GM13976 (cell line): ENCODE results near the gene HLA-DRB1.

Experiments used
- DNase-seq: peaks from one replicate; pipeline ENCODE4 v3.0.0; 2012; ENCODE audit warnings: low spot score
- CTCF ChIP-seq: IDR thresholded peaks from 2 replicates; pipeline ENCODE4 v1.5.1; 2012; ENCODE audit warnings: borderline replicate concordance, mild to moderate bottlenecking; ENCODE audit not compliant: insufficient read depth; ENCODE audit errors: extremely low read depth, missing control alignments, control extremely low read depth
- in situ Hi-C: fragments of 300-500 bp; cut with MboI; formaldehyde crosslinking; loops from one replicate; pipeline ENCODE4 v1.12.0; 2022; ENCODE audit warnings: low sequenced_read_pairs, mixed read lengths, inconsistent platforms; ENCODE audit not compliant: unreplicated experiment

HLA-DRB1 gene

GRCh38 chr6:32566957-32567356 lies 22.7 kb downstream of the HLA-DRB1 start:
- in situ Hi-C loops = no loop called here
- DNase-seq = no peak
- no peak for TF ChIP-seq CTCF

- in situ Hi-C loops = no loop called here
- DNase-seq = no peak
- no peak for TF ChIP-seq CTCF
These were observed 24.1 kb downstream of the HLA-DRB1 start for GRCh38 chr6:32565511-32565910.

- in situ Hi-C loops = no loop called here
- no peak for DNase-seq
- TF ChIP-seq CTCF = no peak
These were observed 26.7 kb downstream of the HLA-DRB1 start for GRCh38 chr6:32562940-32563339.

GRCh38 chr6:32559747-32560146 lies 29.9 kb downstream of the HLA-DRB1 start:
- no peak for TF ChIP-seq CTCF
- in situ Hi-C loops = no loop called here
- DNase-seq = no peak

- TF ChIP-seq CTCF = no peak
- no peak for DNase-seq
- in situ Hi-C loops = no loop called here
These were observed 31.1 kb downstream of the HLA-DRB1 start for GRCh38 chr6:32558426-32559057.

- DNase-seq = no peak
- no peak for TF ChIP-seq CTCF
- in situ Hi-C loops = no loop called here
These were observed 35.3 kb downstream of the HLA-DRB1 start for GRCh38 chr6:32554116-32554965.
